Stimulated activated CD4-positive, alpha-beta T cell treated with anti-CD3 and anti-CD28 coated beads, Interleukin-1b, Interleukin-23, amount 100 ng/mL, for 48 hours (primary cell): ENCODE results near the gene KIF6.
"Not testable (repeated sequence)": the region's sequence is repeated elsewhere in the genome, so short reads cannot be mapped to it uniquely, and the experiment has no call there.

Experiments used
- DNase-seq: peaks from one replicate; pipeline ENCODE4 v3.0.0-alpha.2; 2020

Gene KIF6, protein sequence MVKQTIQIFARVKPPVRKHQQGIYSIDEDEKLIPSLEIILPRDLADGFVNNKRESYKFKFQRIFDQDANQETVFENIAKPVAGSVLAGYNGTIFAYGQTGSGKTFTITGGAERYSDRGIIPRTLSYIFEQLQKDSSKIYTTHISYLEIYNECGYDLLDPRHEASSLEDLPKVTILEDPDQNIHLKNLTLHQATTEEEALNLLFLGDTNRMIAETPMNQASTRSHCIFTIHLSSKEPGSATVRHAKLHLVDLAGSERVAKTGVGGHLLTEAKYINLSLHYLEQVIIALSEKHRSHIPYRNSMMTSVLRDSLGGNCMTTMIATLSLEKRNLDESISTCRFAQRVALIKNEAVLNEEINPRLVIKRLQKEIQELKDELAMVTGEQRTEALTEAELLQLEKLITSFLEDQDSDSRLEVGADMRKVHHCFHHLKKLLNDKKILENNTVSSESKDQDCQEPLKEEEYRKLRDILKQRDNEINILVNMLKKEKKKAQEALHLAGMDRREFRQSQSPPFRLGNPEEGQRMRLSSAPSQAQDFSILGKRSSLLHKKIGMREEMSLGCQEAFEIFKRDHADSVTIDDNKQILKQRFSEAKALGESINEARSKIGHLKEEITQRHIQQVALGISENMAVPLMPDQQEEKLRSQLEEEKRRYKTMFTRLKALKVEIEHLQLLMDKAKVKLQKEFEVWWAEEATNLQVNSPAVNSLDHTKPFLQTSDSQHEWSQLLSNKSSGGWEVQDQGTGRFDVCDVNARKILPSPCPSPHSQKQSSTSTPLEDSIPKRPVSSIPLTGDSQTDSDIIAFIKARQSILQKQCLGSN

DNA sequence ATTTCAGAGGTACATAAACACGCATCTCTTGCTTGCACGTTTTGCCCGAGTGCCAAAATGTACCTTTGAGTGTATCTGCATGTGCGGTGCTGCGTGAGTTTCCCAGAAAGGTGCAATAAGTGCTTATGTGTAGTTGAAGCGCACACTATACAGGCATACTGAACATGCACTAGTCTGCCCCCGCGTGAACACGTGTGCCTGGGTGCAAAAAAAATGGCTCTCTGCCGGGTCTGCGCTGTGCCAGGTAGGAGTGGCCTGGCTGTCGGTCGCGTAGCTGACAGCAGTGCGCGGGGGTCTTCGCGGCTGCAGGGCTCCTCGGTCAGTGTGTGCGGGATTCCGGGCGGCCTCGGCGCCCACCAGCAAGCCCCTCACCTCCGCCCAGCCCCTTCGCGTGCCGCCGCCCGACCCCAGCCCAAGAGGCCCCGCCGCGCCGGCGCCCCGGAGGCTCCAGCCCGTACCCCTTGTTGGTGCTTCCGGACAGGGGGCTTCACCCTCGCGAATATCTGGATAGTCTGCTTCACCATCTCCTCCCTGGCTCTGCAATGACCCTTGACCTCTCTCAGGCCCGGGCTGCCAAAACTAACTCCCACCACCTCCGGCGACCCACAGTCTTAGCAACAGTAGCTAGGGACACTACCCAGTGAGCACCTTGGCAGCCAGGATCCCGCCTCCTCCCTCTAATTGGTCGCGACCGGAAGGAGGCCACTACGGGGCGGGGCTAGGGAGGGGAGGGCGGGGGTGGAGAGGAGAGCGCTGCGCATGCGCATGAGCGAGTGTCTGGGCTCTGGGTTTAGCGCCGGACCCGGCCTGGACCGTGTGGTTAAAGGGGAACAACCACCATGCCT lies at the start of gene KIF6:
KIF6 (minus strand) TSS at position 622 of the 845 bp plus-strand sequence; CDS start at position 524, 98 bp downstream.
- peak; percentile 87 for DNase-seq

DNA sequence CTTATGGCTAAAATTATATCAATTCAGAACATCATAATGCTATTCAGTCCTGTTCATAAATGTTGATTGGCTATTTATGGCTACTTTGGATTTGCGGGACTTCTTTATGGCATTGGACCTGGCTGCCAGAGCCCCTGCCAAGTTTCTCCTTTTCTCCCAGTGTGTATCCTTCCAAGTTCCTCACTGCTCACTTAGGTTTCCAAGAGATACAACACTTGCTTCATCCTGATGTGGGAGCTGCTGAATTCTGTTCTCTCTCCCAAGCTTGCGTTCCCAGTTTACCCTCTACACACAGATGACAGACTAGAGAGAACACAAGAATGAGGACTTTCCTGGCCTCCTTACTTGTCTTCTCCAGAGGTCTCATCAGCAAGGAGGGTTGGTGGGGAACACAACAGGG lies 48.6 kb upstream of the KIF6 start:
- no peak for DNase-seq

DNA sequence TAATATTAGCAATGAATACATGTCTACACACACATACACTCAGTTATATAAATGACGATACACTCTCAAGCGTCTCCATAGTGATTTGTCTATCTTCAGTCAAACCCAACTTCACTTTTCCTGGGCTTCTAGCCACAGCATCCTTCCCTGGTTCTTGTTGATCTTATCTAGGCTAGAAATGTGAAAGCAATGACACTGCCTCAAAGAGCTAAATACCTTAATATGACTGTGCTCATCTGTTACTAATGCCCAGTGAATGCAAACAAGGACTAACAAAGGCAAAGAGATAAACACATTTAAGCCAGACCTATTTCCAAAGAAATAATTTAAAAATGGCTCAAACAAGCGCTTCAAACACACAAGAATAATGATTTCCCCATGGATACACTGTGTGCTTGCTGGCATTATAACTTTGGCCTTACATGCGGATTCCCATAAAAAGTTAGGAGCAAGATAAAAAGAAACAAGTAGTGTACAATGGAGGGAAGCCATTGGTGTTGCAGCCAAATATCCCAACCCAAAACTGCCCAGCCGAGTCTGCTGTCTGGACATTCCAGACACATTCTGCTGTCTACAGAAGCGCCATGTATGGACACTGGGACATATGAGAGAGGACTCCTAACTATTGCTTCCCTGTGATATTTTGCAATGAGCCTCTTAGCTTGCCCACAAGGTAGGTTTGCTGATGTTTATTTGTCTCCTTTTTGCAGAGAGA lies 47.5 kb upstream of the KIF6 start:
- no peak for DNase-seq

DNA sequence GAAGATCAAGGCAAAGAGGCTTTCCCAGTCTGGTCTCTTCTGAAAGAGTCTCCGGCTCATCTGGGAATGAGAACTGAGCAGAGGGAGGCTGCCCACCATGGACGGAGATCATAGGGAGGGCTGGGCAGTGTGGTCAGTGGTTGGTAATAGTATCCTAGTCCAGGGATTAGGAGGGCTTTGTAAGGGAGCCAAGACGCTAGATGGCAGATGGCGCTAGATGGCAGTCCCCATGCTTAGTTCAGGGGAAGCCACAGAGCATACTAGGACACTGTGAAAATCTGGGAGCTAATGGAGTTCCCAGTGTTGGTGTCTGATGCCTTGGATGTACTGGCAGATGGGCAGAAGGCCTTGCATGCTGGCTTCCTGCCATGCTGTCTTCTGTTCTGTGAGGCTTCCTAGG lies 45.2 kb upstream of the KIF6 start:
- no peak for DNase-seq

DNA sequence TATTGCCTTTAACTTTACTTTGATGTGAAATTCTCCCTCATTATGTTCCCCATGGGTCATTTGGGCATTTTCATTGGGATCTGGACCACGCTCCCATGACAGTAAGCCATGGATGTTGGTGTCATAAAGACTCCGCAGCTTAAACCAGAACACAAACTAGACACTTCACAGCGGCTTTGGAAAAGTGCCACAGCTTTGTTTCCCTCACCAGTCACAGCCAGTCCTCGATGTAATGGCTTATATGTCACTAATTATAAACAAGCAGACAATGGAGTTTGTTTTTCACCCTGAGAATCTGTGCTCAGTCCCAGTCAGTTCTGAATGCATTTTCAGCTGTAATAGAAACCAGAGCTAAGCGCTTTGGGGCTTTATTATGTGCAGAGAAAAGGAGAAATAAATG lies 43.8 kb upstream of the KIF6 start:
- DNase-seq = no peak

DNA sequence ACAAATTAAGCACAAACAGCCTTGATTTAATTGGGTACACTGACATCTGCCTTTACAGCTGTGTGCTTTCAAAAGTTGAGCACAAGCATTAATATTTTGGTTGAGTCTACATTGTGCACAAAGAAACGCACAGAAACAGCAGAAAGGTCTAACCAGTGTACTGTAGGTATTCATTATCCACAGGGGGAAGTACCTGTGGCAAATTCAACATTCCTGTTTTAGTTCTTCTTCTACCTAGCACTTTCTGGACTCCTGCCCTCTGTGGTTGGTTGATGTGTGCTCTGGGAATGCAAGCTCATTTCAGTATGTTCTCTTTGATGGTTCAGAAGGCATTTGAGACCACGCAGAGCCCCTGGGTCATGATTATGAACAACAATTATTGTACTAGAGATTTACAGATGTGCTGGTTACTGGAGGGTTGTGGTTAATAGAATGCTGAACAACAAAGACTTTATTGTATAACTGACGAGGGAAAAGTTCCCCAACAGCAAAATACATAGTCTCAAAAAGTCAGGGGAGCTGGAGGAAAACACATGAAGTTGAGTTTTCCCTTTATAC lies 40.4 kb upstream of the KIF6 start:
- no peak for DNase-seq

DNA sequence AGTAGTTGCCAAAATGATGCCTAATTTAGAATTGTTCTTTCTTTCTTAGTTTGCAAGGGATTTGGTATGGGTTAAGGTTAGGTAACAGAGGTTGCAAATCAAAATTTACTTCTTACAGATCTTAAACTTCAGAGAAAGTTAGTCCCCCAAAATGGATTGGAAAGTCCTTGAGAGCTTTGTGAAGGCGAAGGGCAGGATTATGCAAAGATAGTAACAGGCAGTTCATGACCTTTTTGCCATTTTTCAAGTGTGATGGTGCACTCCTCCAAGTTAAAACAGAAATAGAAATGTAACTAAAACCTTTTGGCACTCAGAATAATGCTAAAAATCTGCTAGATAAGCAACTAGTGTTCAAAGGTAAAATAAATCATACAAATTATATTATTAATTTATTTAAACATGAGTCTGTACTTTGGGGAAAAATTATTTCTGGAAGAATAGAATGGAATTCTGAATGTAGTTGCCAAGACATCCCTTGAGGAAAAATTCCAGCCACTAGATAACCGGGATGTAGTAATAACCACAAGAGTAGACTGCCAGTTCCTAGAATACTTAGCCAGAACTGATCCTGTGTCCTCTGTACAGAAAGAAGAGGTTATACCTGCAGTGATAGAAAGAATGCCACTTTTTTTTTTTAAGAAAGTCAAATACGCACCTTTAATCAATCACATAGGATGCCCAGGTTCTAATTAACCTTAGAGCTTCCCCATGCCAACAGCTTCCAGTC lies 35.2 kb upstream of the KIF6 start:
- no peak for DNase-seq

DNA sequence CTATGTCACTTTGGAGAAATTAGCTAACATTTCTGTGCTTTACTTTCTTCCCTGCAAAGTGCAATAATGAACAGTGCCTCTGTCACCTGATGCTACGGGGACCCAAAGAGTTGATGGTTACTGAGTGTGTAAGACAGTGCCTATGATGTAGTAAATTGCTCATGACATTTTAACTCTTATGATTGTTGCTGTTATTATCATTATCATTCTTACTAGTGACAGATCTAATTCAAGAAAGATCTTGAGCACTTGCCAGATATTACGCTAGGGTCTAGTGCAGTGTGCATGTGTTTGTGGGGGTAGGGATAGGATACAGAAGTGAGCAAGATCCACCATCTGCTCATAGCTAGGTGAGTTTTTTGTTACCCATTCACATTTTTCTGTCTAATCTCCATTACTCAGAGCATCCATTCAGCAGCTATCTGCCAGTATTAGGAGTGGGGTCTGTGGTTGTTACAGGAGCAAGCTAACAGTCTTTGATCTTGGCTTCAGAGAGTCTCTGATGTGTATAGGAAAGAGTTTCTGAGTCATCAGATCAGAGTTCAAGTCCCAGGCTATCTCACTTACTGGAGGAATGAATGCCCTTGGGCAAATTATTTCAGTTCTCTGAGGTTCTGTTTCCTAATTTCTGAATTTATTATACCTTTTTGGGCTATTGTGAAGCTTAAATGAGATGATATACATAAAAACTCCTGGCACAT lies 33.8 kb upstream of the KIF6 start:
- no peak for DNase-seq

DNA sequence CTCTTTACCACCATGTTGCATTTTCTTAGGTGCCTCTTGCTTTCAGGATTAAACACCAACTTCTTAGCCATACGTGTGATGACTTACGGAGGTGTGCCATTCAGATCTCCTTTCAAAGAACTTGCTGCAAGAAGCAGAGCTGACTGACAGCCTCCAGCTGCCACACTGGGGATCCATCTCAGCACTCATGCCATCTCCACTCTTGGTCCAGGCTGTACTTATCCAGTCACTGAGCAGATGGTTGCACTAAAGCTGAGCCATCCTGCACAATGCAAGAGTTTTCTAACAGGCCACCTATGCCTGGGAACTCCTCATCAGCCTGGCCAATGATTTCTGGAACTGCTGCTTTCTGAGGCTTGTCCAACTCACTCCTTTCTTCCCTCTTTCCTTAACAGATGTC lies 31.4 kb upstream of the KIF6 start:
- no peak for DNase-seq

DNA sequence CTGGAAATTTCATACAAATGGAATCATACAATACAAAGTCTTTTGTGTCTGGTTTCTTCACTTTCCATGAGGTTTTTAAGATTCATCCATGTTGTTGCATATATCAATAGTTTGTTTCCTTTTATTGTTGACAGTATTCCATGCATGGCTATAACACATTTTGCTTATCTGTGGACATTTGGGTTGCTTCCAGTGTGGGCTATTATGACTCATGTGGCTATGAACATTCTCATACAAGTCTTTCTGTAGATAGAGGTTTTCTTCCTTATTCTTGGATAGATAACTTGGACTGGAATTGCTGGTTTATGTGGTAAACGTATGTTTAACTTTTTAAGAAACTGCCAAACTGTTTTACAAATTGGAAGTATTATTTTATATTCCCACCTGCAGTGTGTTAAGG lies 30.0 kb upstream of the KIF6 start:
- no peak for DNase-seq

DNA sequence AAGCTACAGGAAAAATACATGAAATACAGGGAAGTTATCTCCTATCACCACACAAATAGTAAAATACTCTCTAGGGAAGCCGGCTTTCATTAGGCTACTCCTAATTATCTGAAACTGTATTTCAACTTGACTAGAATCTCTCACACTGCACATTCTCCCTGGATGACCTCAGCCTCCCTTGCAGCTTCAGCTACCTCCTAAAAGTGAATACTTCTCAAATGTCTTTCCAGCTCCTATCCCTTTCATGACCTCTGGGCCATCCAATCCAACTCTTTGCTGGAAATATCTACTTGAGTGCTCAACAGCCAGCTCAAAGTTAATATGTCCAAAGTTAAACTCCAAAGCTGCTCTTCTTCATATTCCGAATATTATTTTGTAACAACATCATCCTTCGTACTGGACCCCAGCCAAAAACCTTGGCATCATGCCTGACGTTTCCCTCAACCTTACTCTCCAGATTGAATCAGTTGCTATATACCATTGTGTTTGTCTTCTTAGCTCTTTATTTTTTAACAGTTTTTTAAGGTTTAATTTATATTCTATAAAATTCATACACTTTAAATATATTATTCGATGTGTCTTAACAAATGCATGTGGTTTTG lies 29.4 kb upstream of the KIF6 start:
- no peak for DNase-seq

DNA sequence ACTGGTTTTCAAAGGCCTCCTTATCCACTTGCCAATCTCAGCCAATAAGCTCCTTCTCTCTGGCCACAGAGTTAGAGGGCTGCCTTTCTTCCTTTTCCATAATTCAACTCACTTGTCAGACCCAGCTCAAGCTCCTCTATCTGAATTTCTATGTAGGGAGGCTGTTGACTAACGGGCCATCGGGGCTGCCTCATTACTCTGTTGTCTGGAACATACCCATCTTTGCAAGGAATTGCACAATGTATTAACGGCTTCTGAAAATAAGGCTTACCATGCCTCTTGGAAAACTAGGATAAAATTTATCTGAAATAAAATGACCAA lies 28.5 kb upstream of the KIF6 start:
- DNase-seq = no peak

DNA sequence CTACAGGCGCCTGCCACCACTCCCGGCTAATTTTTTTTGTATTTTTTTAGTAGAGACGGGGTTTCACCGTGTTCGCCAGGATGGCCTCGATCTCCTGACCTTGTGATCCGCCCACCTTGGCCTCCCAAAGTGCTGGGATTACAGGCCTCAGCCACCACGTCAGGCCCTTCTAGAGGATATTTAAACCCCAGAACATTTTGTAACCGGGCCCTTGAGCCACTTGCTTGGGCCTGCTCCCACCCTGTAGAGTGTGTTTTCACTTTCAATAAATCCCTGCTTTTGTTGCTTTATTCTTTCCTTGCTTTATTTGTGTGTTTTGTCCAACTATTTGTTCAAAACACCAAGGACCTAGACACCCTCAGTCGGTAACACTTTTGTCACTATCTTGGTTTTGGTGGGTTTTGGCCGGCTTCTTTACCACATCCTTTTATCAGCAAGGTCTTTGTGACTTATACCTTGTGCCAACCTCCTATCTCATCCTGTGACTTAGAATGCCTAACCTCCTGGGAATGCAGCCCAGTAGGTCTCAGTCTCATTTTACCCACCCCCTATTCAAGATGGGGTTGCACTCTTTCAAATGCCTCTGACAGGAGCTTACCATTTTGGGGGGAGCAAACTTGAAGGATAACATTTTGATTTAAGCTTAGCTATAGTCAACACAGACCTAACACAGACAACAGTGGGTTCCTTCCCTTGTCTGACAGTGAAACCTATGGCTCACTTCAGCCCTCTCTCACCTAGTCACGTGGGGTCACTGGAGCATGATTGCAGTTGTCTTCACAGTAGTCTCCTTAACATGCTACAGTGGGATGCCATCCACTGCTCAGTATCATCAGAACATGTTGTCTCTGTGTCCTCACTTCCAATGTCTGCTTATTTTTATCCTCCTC lies 27.9 kb upstream of the KIF6 start:
- DNase-seq = no peak

DNA sequence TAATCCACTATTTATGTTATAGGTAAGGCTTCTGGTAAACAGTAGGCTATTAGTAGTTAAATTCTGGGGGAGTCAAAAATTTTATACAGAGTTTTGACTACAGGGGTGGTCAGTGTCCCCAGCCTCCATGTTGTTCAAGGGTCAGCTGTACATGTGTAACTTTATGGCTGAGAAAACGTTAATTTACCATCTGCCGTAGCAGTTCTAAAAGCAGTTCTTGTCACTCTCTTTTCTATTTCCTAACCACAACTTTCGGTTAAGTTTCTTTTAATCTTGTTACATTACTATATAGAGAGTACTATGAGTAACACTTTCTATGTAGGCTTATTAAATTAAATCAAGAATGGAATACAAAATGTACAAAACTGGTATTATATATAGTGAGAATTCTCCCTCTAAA lies 21.6 kb upstream of the KIF6 start:
- no peak for DNase-seq

DNA sequence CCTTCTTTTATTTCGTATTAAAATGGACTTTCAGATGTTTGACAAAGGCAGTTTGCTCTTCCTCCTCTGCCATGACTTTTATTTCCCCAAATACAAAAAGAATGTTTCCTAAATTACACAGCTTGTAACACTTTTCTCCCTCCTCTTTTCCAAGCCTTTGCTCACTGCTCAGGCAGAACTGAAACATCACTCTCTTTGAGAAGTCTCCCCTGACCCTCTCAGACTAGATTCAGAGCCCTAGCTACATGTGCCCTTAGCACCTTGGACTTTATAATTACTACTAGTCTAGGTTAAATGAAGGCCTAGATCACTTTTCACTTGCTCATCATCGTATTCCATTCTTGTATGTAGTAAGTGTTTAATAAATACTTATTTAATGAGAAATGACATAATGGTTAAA lies 8.5 kb upstream of the KIF6 start:
- DNase-seq = no peak

DNA sequence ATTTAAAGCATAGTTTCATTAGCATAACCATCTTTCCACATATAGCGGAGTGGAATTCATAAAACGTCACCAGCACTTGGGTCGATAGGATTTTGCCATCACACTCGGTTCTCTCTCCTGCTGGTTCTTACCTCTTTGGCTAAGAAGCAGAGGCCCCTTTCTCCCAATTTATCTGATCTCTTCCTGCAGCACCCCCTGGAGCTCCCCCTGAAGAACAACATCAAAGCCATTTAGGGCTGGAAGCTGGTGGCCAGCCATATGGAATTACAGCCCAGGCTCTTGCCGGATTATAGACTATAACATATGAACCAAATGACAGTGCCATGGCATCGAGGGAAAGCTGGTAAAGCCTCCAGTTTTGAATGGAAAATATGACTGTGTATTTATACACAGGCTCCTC lies 6.4 kb upstream of the KIF6 start:
- no peak for DNase-seq

DNA sequence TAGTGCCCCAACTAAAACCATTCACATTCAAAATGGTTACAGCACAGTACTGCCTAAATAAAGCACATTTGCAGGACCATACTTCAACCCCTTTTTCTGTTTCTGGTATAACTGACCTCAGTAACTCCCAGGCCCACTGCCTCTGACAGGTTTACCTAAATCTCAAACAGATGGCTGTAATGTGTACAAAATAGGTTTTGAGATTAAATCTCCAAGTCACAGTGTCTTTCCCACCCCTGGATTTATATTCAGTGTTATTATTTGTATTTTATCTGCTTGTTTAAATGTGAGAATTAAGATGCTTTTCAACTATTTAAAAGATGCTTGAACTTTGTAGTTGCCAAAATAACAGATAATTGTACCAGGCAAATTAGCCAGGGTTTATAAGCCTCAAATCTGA lies 4.7 kb upstream of the KIF6 start:
- no peak for DNase-seq

DNA sequence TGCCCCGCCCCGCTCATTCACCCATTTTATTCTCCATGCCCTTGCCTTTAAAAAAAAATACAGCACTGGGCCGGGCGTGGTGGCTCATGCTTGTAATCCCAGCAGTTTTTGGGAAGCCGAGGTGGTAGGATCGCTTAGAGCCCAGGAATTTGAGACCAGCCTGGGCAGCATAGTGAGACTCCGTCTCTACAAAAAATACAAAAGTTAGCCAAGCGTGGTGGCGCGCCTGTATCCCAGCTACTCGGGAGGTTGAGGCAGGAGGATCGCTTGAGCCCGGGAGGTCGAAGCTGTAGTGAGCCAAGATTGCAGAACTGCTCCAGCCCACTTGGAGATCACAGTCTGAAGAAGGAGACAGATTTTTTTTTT lies 407 bp upstream of the KIF6 start:
- no peak for DNase-seq

DNA sequence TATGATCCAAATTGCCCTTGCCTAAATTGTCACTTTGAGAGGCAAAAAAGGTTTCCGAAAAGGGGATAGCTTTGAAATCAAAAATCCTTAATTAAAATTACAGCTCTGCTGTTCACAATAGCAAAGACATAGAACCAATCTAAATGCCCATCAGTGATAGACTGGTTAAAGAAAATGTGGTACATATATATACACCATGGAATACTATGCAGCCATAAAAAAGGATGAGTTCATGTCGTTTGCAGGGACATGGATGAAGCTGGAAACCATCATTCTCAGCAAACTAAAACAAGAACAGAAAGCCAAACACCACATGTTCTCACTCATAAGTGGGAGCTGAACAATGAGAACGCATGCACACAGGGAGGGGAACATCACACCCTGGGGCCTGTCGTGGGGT lies 1.9 kb downstream of the KIF6 start:
- DNase-seq = not testable (repeated sequence)

DNA sequence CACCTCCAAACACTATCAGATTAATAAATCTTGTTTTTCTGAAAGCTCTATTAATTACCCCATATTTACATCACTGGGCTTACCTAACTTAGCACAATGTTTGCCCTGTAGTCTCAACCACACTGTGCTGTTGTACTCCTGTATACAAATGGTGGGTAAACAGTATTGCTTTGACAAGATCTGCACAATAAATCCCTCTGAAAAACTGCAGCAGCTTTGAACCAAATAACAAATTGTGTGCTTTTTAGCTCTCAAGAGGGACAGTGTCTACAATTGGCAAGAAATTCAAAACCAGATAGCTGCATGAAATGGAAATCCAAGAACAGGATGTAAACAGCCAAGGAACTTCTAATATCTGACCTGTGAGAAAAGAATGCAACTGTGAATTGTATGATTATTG lies 10.4 kb downstream of the KIF6 start:
- no peak for DNase-seq
